ENCODE measurements around the gene ZNF787. TPM values are rescaled to one million over a fixed set of nuclear protein-coding genes. Genes with fewer than 3 reads are reported as not detected.
"Not testable (repeated sequence)": the region's sequence is repeated elsewhere in the genome, so short reads cannot be mapped to it uniquely, and the experiment has no call there.

Gene ZNF787
- total RNA-seq, 1 donor, result 15.9 TPM

DNA sequence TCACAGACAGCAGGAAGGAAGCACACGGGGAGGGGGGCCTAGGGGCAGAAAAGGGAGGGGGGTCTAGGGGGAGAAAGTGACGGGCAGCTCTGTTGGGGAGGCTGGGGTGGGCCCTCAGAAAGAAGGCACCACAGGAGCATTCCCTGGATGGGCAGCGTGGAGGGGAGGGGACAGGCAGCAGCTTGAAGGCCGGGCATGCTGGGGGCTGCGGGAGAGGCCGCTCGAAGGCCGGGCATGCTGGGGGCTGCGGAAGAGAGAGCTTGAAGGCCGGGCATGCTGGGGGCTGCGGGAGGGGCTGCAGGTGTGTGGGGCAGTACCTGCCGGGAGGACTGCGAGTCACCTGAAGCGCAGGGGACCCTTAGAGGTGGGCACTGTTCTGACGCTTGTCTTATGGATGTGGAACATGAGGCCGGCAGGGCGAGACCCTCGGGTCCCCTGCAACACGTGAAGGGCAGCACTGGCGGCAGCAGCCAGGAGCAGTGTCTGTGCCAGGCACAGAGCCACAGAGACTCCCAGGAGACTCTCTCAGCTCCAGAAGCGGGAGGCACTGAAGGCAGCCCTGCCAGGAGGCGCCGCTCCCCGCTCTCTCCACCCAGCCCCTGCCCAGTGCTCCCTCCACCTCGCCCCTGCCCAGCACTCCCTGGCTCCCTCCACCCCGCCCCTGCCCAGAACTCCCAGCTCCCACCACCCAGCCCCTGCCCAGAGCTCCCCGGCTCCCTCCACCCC is 13.3 kb downstream of the ZNF787 start:
- TF ChIP-seq, protein P1, sequence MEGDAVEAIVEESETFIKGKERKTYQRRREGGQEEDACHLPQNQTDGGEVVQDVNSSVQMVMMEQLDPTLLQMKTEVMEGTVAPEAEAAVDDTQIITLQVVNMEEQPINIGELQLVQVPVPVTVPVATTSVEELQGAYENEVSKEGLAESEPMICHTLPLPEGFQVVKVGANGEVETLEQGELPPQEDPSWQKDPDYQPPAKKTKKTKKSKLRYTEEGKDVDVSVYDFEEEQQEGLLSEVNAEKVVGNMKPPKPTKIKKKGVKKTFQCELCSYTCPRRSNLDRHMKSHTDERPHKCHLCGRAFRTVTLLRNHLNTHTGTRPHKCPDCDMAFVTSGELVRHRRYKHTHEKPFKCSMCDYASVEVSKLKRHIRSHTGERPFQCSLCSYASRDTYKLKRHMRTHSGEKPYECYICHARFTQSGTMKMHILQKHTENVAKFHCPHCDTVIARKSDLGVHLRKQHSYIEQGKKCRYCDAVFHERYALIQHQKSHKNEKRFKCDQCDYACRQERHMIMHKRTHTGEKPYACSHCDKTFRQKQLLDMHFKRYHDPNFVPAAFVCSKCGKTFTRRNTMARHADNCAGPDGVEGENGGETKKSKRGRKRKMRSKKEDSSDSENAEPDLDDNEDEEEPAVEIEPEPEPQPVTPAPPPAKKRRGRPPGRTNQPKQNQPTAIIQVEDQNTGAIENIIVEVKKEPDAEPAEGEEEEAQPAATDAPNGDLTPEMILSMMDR (IDR thresholded peaks at IDR 0.05; ENCODE audit: insufficient read depth, low read length), result no peak
- no peak overlapping the region for H3K4me3 ChIP-seq (ENCODE audit: low read depth, low read length)
- DNase-seq (ENCODE audit: low read depth), result no peak

DNA sequence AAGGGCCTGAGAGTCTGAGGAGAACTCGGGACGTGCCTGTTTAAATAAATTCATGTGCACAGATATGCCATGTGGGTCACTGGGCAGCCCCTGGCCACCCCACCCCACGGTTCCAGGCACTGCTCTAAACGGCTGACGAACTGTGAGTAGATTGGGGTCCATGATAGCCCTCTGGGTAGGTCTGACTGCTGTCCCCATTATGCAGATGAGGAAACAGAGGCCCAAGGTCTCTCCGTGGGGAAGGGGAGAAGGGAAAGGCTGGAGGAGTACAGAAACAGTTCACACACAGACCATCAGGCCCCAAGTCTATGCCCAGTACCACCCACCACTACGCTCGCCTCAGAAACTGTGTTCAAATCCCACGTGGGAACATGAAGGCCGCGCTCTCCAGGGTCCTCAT is 14.1 kb downstream of the ZNF787 start:
- TF ChIP-seq, protein P1 (IDR thresholded peaks at IDR 0.05; ENCODE audit: insufficient read depth, low read length), result no peak
- H3K4me3 ChIP-seq (ENCODE audit: low read depth, low read length), result no peak overlapping the region
- no peak for DNase-seq (ENCODE audit: low read depth)

DNA sequence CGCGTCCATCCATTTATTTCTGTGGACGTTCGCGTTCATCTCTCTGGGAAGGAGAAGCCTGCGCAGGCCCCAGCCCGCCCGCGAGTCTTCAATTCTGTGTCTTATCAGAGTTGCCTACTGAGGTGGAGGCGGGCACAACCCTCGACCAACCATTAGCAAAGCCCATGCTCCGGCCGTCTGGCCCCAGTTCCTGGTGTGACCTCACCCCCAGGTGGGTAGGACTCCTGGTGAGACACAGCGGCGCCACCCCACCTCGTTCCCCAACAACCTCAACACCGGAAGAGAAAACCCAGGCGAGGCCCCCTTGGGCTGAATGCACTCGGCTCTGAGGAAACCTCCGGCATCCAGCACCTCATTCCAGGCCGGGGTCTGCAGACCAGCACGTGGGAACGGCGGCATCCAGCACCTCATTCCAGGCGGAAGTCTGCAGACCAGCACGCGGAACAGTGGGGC is 14.7 kb downstream of the ZNF787 start:
- DNase-seq (ENCODE audit: low read depth), result no peak
- TF ChIP-seq, protein P1 (IDR thresholded peaks at IDR 0.05; ENCODE audit: insufficient read depth, low read length), result no peak
- no peak overlapping the region for H3K4me3 ChIP-seq (ENCODE audit: low read depth, low read length)

DNA sequence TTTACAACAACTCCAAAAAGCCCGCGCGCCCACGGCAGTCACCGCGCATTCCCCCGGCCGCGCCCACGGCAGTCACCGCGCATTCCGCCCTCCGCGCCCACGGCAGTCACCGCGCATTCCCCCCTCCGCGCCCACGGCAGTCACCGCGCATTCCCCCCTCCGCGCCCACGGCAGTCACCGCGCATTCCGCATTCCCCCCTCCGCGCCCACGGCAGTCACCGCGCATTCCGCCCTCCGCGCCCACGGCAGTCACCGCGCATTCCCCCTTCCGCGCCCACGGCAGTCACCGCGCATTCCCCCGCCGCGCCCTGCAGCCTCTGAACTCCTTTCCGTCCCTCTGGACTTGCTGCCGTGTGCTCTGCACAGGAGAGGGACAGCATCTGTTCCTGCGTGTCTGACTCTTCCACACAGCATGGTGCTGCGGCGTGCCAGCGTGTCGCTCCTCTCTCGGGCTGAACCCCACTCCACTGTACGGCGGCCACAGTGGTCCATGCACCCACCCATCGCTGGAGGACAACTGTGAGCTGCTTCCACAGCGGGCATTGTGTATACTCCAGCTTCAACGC is 15.2 kb downstream of the ZNF787 start:
- DNase-seq (ENCODE audit: low read depth); H3K4me3 ChIP-seq (ENCODE audit: low read depth, low read length): not testable (repeated sequence)

DNA sequence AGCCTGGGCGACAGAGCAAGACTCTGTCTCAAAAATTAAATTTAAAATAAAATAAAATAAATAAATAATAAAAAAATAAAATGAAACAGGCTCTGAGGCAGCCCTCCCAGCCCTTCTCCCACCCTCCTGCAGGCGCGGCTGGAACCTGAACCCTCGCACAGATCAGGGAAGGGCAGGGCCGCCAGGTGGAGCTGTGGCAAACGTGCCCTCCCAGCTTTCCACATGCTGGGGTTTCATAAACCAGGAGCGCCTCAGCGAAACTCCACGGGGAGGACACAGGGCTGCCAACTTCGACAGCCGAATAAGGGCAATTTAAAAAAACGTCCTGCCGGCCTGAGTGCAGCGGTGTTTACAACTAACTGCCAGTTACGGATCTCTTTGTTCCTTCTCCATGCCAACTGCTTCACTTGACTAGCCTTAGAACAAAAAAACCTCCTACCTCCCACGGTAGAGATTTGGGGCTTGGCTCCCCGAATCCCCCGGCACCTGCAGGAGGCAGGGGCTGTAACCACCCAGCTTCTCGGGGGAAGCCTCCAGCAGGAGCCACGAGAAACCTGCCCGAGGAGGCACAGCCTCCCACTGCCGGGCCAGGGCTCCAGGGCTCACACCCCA is 15.9 kb downstream of the ZNF787 start:
- TF ChIP-seq, protein P1 (IDR thresholded peaks at IDR 0.05; ENCODE audit: insufficient read depth, low read length), result peak; percentile 42
- H3K4me3 ChIP-seq (ENCODE audit: low read depth, low read length), result no peak overlapping the region
- DNase-seq (ENCODE audit: low read depth), result peak; percentile 40

DNA sequence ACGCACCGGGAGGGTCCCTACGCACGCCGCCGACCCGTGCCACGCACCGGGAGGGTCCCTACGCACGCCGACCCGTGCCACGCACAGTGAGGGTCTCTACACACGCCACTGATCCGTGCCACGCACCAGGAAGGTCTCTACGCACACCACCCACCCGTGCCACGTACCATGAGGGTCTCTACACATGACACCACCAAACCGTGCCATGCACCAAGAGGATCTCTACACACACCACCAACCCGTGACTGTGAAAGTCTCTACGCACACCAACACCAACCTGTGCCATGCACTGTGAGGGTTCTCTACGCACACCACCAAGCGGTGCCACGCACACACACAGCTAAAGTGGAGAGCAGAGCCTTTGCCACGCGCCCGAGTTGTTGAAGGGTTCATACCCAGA is 16.7 kb downstream of the ZNF787 start:
- no peak overlapping the region for H3K4me3 ChIP-seq (ENCODE audit: low read depth, low read length)
- TF ChIP-seq, protein P1 (IDR thresholded peaks at IDR 0.05; ENCODE audit: insufficient read depth, low read length), result no peak
- DNase-seq (ENCODE audit: low read depth), result no peak

DNA sequence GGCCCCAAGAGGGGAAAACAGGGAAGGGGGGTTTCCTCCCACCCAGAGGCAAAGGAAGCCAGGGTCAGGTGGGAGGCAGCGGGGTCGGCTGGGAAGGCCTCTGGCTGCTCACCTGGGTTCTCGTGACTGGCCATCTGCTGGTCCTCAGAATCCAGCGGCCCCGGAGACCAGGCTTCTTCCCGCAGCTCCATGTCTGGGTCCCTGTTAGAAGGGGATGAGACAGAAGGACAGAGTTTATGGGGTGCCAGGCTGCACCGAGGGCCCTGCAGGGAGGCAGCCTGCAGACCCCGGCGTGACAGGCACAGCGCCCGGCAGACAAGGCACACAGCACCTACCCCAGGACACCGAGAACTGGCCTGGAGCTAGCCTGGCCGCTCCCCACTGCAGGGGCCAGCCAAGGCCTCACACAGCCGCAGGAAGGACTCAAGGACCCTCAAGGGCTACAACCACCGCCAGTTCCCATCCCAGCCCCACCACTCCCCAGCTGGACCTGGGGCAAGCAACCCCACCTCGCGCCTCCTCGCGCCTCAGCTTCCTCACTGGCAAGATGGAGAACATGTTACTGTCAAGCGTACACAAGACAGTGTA is 18.0 kb downstream of the ZNF787 start:
- H3K4me3 ChIP-seq (ENCODE audit: low read depth, low read length), result no peak overlapping the region
- no peak for DNase-seq (ENCODE audit: low read depth)
- TF ChIP-seq, protein P1 (IDR thresholded peaks at IDR 0.05; ENCODE audit: insufficient read depth, low read length), result no peak
